GM12878 (cell line): ENCODE measurements around the gene RBMS3. TPM values are rescaled to one million over a fixed set of nuclear protein-coding genes. Genes with fewer than 3 reads are reported as not detected.

Source experiments
- ATAC-seq: fragments of 200-7000 bp; cut with Tn5 transposase; 3 replicates; pipeline ENCODE4 v1.9.1; 2020; ENCODE audit warnings: mild to moderate bottlenecking, moderate library complexity
- BruUV-seq: library from RNA; stranded (reverse); fragments of 400-500 nt; replicated peaks from 2 replicates; lab custom pipeline; 2021; lab: Mats Ljungman, UMichigan
- CTCF ChIA-PET: fragments of 300-600 bp; sonication (Branson Sonifier 250); formaldehyde crosslinking; extraction: SDS; loops from one replicate; lab custom pipeline; 2021; ENCODE audit warnings: inconsistent platforms; lab: Yijun Ruan, JAX
- POLR2A ChIA-PET: fragments of 350-600 bp; formaldehyde crosslinking; extraction: SDS; loops from one replicate; lab custom pipeline; 2021; ENCODE audit warnings: inconsistent platforms; lab: Charles Lee
- RAD21 ChIA-PET: fragments of 300-600 bp; sonication (Branson Sonifier 250); formaldehyde crosslinking; loops from one replicate; lab custom pipeline; 2023; ENCODE audit warnings: antibody characterized with exemption; ENCODE audit not compliant: unreplicated experiment; lab: Charles Lee
- SMC1A ChIA-PET: fragments of 300-600 bp; sonication (Branson Sonifier 250); formaldehyde crosslinking; loops from one replicate; lab custom pipeline; 2023; ENCODE audit not compliant: unreplicated experiment, uncharacterized antibody; lab: Charles Lee
- DNase-seq: peaks from one replicate; pipeline ENCODE4 v3.0.0-alpha.2; 2011; ENCODE audit warnings: low read depth, low spot score
- FAIRE-seq: peaks from 3 replicates; lab custom pipeline; 2011; peaks lifted over from hg19 to GRCh38; lab: Jason Lieb, UNC
- H2AFZ ChIP-seq: 2 replicates; pipeline ENCODE4 v1.6.0; 2011; ENCODE audit warnings: low read depth, low read length, control low read depth; ENCODE audit not compliant: control insufficient read depth
- H3K27ac ChIP-seq: 2 replicates; pipeline ENCODE4 v1.5.1; 2011; ENCODE audit warnings: control low read depth; ENCODE audit not compliant: control insufficient read depth, insufficient read depth
- H3K27me3 ChIP-seq, 2 experiments: replicated peaks in 1 of 2; 2 replicates each; pipeline versions ENCODE4 v1.6.0 to v1.6.1; 2011; ENCODE audit warnings: low read length in 1 of 2; ENCODE audit not compliant: control insufficient read depth in 2 of 2, insufficient read depth in 2 of 2
- H3K36me3 ChIP-seq, 2 experiments: 2 replicates each; pipeline ENCODE4 v1.5.1; 2011; ENCODE audit warnings: low read length in 1 of 2; ENCODE audit not compliant: control insufficient read depth in 2 of 2, insufficient read depth in 2 of 2
- H3K4me1 ChIP-seq: 2 replicates; pipeline ENCODE4 v1.6.1; 2011; ENCODE audit warnings: mild to moderate bottlenecking, low read length, moderate library complexity, mixed read lengths; ENCODE audit not compliant: control insufficient read depth, insufficient read depth
- H3K4me2 ChIP-seq: 2 replicates; pipeline ENCODE4 v1.6.0; 2011; ENCODE audit warnings: control low read depth; ENCODE audit not compliant: control insufficient read depth, insufficient read depth
- H3K4me3 ChIP-seq: fragments of 200-600 bp; sonication (generic); 2 replicates; pipeline ENCODE4 v1.5.1; 2016
- H3K79me2 ChIP-seq: 2 replicates; pipeline ENCODE4 v1.6.0; 2011; ENCODE audit warnings: low read length; ENCODE audit not compliant: control insufficient read depth, insufficient read depth
- H3K9ac ChIP-seq: 2 replicates; pipeline ENCODE4 v1.8.0; 2011; ENCODE audit warnings: low read length, control low read depth, mixed read lengths; ENCODE audit not compliant: control insufficient read depth, insufficient read depth
- H3K9me3 ChIP-seq: replicated peaks from 3 replicates; pipeline ENCODE4 v1.5.1; 2011; ENCODE audit warnings: mild to moderate bottlenecking, low read length; ENCODE audit not compliant: control insufficient read depth, insufficient read depth
- H4K20me1 ChIP-seq: 2 replicates; pipeline ENCODE4 v1.6.0; 2011; ENCODE audit not compliant: control insufficient read depth, insufficient read depth
- CREB1 ChIP-seq: IDR thresholded peaks from 2 replicates; pipeline ENCODE4 v1.6.1; 2012; ENCODE audit warnings: low read depth, mild to moderate bottlenecking, inconsistent platforms
- FOS ChIP-seq: IDR thresholded peaks from 3 replicates; pipeline ENCODE4 v1.6.1; 2011; ENCODE audit warnings: borderline replicate concordance; ENCODE audit not compliant: insufficient read length; ENCODE audit errors: extremely low read depth
- JUNB ChIP-seq: IDR thresholded peaks from 2 replicates; pipeline ENCODE4 v1.6.1; 2016; ENCODE audit warnings: antibody characterized with exemption, mild to moderate bottlenecking
- NFYA ChIP-seq: IDR thresholded peaks from 2 replicates; pipeline ENCODE4 v1.6.1; 2011; ENCODE audit warnings: low read depth, mild to moderate bottlenecking, low read length, improper control_type of control experiment, borderline replicate concordance
- NR2C2 ChIP-seq: IDR thresholded peaks from 2 replicates; pipeline ENCODE4 v1.6.1; 2011; ENCODE audit warnings: borderline replicate concordance, low read depth; ENCODE audit not compliant: control insufficient read depth, insufficient read length
- SRF ChIP-seq, 2 experiments: IDR thresholded peaks; 2 replicates each; pipeline ENCODE4 v1.6.1; 2011; ENCODE audit warnings: low read depth in 2 of 2, low read length in 2 of 2, mild to moderate bottlenecking in 1 of 2, moderate library complexity in 1 of 2
- STAT1 ChIP-seq: fragments of 450-650 bp; conservative IDR thresholded peaks from 2 replicates; pipeline ENCODE4 v1.6.1; 2014; ENCODE audit warnings: antibody characterized with exemption, mild to moderate bottlenecking
- TCF3 ChIP-seq: IDR thresholded peaks from 2 replicates; pipeline ENCODE4 v1.6.1; 2012; ENCODE audit warnings: low read depth, mild to moderate bottlenecking, low read length, borderline replicate concordance; ENCODE audit not compliant: insufficient read depth
- YY1 ChIP-seq: IDR thresholded peaks from 2 replicates; pipeline ENCODE4 v1.6.1; 2011; ENCODE audit warnings: low read depth, mild to moderate bottlenecking, low read length
- ZNF217 ChIP-seq: fragments of 450-650 bp; IDR thresholded peaks from 2 replicates; pipeline ENCODE4 v1.6.1; 2017; ENCODE audit warnings: antibody characterized with exemption, mild to moderate bottlenecking
- ZNF24 ChIP-seq: fragments of 450-650 bp; IDR thresholded peaks from 2 replicates; pipeline ENCODE4 v1.6.1; 2017; ENCODE audit warnings: antibody characterized with exemption, mild to moderate bottlenecking
- ZNF622 ChIP-seq: fragments of 450-650 bp; IDR thresholded peaks from 2 replicates; pipeline ENCODE4 v1.6.1; 2017; ENCODE audit warnings: mild to moderate bottlenecking, inconsistent platforms
- WGBS: methylation state at CpG from one replicate; pipeline ENCODE4 v1.1.6; 2016; ENCODE audit warnings: low lambda C conversion rate; ENCODE audit not compliant: insufficient replicate concordance, insufficient coverage; ENCODE audit errors: missing lambda C conversion rate; 5-methylcytosine and 5-hydroxymethylcytosine counted together
- in situ Hi-C: fragments of 300-500 bp; cut with MboI; formaldehyde crosslinking; loops from 9 replicates; pipeline ENCODE4 v1.14.3; 2018; ENCODE audit warnings: mixed read lengths
- intact Hi-C: fragments of 100-400 bp; cut with micrococcal nuclease; formaldehyde crosslinking; loops from one replicate; pipeline ENCODE4 v1.14.2; 2022; ENCODE audit not compliant: unreplicated experiment
- polyA plus RNA-seq, 11 experiments: library from polyadenylated mRNA; depleted of rRNA in 4 of 11; unstranded in 6 of 11; stranded (reverse) in 5 of 11; fragments of >200 nt; fragmentation: Nextera tagmentation in 4 of 11; fragmentation: Illumina TruSeq in 1 of 11; extraction: Ambion mirVana in 4 of 11; extraction: Trizol in 1 of 11; gene quantifications; 1 replicate in 1 of 11; 2 replicates in 10 of 11; pipeline versions ENCODE4 v1.2.1 to v1.2.3, GENCODE V29; 2011 to 2016; ENCODE audit warnings: inconsistent platforms in 2 of 11, missing spikeins in 2 of 11, low read depth in 1 of 11
- total RNA-seq, 4 experiments: library from RNA; depleted of rRNA in 3 of 4; stranded (reverse); fragments of >200 nt in 3 of 4; fragmentation: Illumina TruSeq in 1 of 4; extraction: Trizol in 1 of 4; gene quantifications; 2 replicates each; pipeline versions ENCODE4 v1.2.1 to v1.2.3, GENCODE V29; 2013 to 2021
- TF ChIP-seq, protein P1 (sequence below): fragments of 450-650 bp; IDR thresholded peaks from 2 replicates; pipeline ENCODE4 v1.6.1; 2018; ENCODE audit warnings: borderline replicate concordance, mild to moderate bottlenecking; ENCODE audit not compliant: partially characterized antibody

RBMS3 gene
- total and polyA plus RNA-seq, 10 of the 15 experiments (the other 5 are each of a cell fraction or from before 2014, with no cell fraction given): 0.79 to 4.7 (median 3.1) TPM

- TF ChIP-seq TCF3: no peak
- no peak for TF ChIP-seq ZNF622
- TF ChIP-seq, all 136 proteins: peak for 0
Measured at GRCh38 chr3:29697989-29698388, 417.1 kb downstream of the RBMS3 start (continued).

DNA sequence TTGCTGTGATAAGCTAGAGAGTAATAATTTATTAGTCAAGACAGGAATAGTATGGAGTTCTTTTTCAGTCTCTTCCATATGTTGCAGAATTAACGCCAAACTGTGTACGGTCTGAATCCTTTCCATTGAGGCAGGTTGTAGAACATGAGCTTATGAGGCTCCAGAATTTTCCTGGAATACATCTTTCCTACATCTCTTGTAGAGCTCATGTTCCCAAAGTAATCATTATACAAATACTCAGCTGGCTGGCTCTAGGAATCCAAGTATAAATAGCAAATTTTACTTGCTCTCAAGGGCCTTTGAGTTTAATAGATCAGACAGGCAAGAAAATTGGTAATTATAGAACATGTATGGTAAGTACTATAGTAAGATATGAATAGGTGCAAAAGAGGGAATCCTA is 419.4 kb downstream of the RBMS3 start:
- BruUV-seq: no TSS peak
- POLR2A ChIA-PET: no interaction called here
- Histone ChIP-seq H3K4me3 (no peak overlapping the region), H2AFZ (no peak overlapping the region), H3K79me2 (no peaks in the 10 kb centered on the region), H3K9me3 (no peaks in the 10 kb centered on the region; the same call in 2 of the 3 replicates), H3K27ac (no peak overlapping the region), H4K20me1 (no peaks in the 10 kb centered on the region), H3K9ac (no peak overlapping the region), H3K4me2 (no peak overlapping the region), H3K27me3 (no peaks in the 10 kb centered on the region), H3K36me3 (no peaks in the 10 kb centered on the region), H3K4me1 (no peaks in the 10 kb centered on the region)
- ATAC-seq (no peak), FAIRE-seq (no peak), DNase-seq (no peak)
- intact Hi-C loops: no loop called here
- TF ChIP-seq NFYA: no peak
- TF ChIP-seq ZNF622: no peak
- TF ChIP-seq SRF (IDR thresholded peaks at IDR 0.05; ENCODE audit: low read depth in 2 of 2, low read length in 2 of 2): no peak
- no peak for TF ChIP-seq FOS
- no peak for TF ChIP-seq JUNB
- TF ChIP-seq CREB1: no peak
- no peak for TF ChIP-seq NR2C2
- TF ChIP-seq YY1: no peak
- TF ChIP-seq ZNF24: no peak
- TF ChIP-seq, protein P1, sequence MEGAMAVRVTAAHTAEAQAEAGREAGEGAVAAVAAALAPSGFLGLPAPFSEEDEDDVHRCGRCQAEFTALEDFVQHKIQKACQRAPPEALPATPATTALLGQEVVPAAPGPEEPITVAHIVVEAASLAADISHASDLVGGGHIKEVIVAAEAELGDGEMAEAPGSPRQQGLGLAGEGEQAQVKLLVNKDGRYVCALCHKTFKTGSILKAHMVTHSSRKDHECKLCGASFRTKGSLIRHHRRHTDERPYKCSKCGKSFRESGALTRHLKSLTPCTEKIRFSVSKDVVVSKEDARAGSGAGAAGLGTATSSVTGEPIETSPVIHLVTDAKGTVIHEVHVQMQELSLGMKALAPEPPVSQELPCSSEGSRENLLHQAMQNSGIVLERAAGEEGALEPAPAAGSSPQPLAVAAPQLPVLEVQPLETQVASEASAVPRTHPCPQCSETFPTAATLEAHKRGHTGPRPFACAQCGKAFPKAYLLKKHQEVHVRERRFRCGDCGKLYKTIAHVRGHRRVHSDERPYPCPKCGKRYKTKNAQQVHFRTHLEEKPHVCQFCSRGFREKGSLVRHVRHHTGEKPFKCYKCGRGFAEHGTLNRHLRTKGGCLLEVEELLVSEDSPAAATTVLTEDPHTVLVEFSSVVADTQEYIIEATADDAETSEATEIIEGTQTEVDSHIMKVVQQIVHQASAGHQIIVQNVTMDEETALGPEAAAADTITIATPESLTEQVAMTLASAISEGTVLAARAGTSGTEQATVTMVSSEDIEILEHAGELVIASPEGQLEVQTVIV: no peak
- TF ChIP-seq ZNF217: no peak
- TF ChIP-seq STAT1: no peak
- 91% methylated on average over 2 of the region's 2 CpGs for WGBS
- CTCF ChIA-PET: interaction anchor here (2.3 kb wide), 1 partner anchor 10 kb away, joined by 11 read pairs; no protein-coding TSS in a partner anchor
- in situ Hi-C loops: no loop called here
- RAD21 ChIA-PET: interaction anchor here (0.6 kb wide), 1 partner anchor 387 kb away, joined by 3 read pairs; no protein-coding TSS in a partner anchor
- SMC1A ChIA-PET: interaction anchor here (0.9 kb wide), 1 partner anchor 11 kb away, joined by 3 read pairs; no protein-coding TSS in a partner anchor
